ENCODE results near the gene CRISPLD2.

Gene CRISPLD2

GRCh38 chr16:84948851-84949610, 129.2 kb downstream of the CRISPLD2 start:
- DNase-seq (ENCODE audit: low read depth in 2 of 3, low spot score in 1 of 3), result no peak

DNA sequence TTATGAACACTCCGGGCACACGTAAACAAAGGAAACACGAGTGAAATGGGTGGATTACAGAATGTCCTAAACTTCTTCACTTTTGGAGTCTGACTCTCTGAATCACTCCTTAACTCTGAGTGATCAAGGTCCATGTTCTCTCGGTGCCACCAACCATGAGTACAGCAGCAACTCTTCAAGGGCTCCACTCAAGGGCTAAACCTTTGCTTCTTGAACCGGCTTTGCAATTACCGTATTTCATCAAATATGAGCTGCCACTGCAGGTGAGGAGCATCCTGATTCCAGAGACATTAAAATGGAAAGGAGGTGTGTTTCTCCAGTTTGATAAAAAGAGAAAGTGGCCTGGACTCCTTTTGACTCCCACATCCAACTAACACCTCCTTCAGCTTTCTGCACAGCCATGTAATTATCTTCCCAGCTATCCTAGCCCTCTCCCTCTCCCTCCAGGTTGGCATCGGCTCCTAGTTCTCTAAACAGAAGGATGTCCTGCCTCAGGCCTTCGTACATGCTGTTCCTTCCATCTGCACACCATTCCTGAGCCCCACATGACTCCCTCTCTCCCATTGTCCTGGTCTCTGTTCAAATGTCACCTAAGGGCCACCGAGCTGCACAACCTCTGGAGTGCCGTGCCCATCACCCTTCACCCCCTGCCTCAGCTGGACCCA, 130.1 kb downstream of the CRISPLD2 start:
- DNase-seq (ENCODE audit: low read depth in 2 of 3, low spot score in 1 of 3), result no peak

DNA sequence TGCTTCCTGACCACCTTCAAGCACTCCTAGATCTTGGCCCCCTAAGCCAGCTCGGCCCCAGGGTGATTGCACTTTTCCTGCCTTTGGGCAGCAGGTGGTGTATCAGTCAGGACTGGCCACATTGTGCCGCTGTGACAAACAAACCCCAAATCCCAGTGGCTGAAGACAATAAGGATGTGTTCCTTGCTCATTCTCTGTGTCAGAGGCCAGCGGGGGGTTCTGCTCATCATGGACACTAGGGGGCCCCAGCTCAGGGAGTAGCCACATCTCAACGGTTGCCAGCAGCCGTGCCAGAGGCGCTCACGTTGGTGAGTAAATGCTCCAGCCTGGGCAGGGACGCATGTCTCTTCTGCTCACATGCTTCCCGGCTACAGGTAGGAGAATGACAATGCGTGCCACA, 131.1 kb downstream of the CRISPLD2 start:
- DNase-seq (ENCODE audit: low read depth in 2 of 3, low spot score in 1 of 3), result no peak

- DNase-seq (ENCODE audit: low read depth in 2 of 3, low spot score in 1 of 3), result peak; percentile 40 to 74 (median 46)
These were observed 132.8 kb downstream of the CRISPLD2 start for GRCh38 chr16:84952335-84953189.

DNA sequence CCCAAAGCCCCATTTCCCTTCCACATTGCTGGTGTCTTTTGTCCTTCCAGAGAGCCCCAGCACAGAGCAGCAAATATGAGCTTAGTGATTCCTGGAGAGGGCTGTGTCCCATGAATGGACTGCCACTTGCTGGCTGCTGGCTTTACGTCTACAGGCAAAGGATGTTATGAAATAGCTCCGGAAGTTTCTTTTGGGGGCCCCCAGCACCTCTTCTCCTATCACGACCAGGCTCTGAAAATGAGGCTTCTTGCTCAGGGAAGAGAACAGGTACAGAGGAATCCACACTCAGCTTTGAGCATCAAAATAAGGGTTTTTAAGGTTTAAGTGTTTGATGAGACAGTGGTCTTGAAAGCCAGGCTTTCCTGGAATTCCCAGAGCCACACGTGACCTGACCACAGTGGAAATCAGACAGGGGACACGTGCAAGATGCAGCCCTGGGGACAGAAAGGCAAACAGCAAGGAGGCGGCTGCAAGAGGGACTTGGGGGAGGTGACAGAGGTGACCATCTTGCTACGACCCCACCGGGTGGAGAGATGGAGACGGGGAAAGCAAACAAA, 133.5 kb downstream of the CRISPLD2 start:
- DNase-seq (ENCODE audit: low read depth in 2 of 3, low spot score in 1 of 3), result no peak

DNA sequence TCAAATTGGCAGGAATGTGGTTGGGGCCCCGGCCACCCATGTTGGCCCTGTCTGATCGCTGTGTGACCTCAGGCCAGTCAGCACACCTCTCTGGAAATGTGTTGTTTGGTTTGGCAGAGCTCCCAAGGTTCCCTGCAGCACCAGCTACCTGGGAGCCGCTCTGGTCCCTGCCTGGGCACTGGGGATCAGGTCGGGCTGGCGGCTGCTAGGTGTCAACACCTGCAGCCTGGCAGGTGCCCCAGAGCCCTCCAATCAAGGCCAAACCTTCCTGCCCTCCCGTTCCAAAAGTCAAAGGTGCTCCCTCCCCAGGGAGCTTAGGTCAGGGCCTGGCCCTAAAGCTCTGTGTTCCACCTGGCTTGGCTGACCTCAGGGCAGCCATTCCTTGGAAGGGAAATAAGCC, 135.6 kb downstream of the CRISPLD2 start:
- DNase-seq (ENCODE audit: low read depth in 2 of 3, low spot score in 1 of 3), result no peak

DNA sequence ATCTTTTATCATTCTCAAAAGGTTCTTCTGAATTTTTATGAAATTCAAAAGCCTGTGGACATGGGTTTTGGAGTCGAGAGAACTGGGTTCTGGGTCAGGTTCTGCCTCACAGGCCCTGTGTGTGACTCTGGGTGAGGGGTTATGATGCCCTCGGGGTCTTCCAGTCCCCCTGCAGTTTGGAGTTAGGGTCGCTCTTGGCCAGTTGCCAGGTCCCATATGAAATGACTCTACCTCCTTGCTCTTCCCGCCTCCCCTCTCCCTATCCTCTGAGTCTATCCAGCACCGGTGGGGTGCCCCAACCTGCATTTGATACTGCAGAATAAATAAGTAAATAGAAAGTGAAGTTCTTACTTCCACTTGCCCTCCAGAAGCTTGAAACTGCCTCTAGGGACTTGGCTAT, 137.4 kb downstream of the CRISPLD2 start:
- DNase-seq (ENCODE audit: low read depth in 2 of 3, low spot score in 1 of 3), result no peak

DNA sequence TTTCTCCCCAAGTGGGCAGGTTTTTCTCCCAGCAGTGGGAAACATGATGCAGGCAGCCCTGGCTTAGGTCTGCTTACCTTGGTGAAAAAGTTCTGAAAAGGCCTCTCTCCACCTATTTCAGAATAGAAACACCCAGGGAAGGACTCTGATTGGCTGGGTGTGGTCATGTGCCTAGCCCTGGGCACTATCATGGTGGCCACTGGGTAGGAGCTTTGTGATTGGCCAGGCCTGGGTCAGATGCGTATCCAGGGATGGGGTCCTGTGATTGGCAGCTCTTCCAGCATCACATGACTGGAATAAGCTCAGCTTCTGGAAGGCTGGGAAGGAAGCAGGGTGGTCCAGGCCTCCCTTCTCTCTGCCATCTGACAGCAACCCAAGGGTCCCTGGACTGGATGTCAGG, 138.0 kb downstream of the CRISPLD2 start:
- DNase-seq (ENCODE audit: low read depth in 2 of 3, low spot score in 1 of 3), result no peak

Data from stimulated activated CD4-positive, alpha-beta T cell treated with anti-CD3 and anti-CD28 coated beads, Interleukin-12 subunit alpha, Interleukin-12 subunit beta, amount 100 ng/mL, for 48 hours (primary cell).